Stimulated activated CD4-positive, alpha-beta T cell treated with anti-CD3 and anti-CD28 coated beads, TNF-alpha, amount 100 ng/mL, for 4 hours (primary cell): ENCODE measurements around the gene URM1.

ENCODE experiments used
- DNase-seq, 3 experiments: peaks; one replicate each; pipeline ENCODE4 v3.0.0-alpha.2; 2020; ENCODE audit warnings: low read depth in 3 of 3

Gene URM1

GRCh38 chr9:128385496-128386460 is 14.6 kb downstream of the URM1 start:
- DNase-seq: no peak

GRCh38 chr9:128388150-128388549 is 17.0 kb downstream of the URM1 start:
- no peak for DNase-seq

GRCh38 chr9:128389395-128390149 is 18.4 kb downstream of the URM1 start:
- DNase-seq: no peak

GRCh38 chr9:128390150-128390812 is 19.1 kb downstream of the URM1 start:
- DNase-seq: no peak

- DNase-seq: no peak
Observed at GRCh38 chr9:128390813-128391711, 19.9 kb downstream of the URM1 start.

- DNase-seq: no peak
Observed at GRCh38 chr9:128391956-128392301, 20.8 kb downstream of the URM1 start.

- no peak for DNase-seq
Observed at GRCh38 chr9:128392302-128393144, 21.3 kb downstream of the URM1 start.

GRCh38 chr9:128393145-128393775 is 22.1 kb downstream of the URM1 start:
- no peak for DNase-seq

GRCh38 chr9:128393970-128394369 is 22.8 kb downstream of the URM1 start:
- DNase-seq: no peak

- DNase-seq: no peak
Observed at GRCh38 chr9:128394379-128395168, 23.4 kb downstream of the URM1 start.

- DNase-seq: no peak
Observed at GRCh38 chr9:128396970-128397613, 25.9 kb downstream of the URM1 start.

GRCh38 chr9:128397831-128398230 is 26.7 kb downstream of the URM1 start:
- DNase-seq: no peak

- DNase-seq: no peak
Observed at GRCh38 chr9:128399861-128400260, 28.7 kb downstream of the URM1 start.

- DNase-seq: no peak
Observed at GRCh38 chr9:128404560-128404959, 33.4 kb downstream of the URM1 start.

- no peak for DNase-seq
Observed at GRCh38 chr9:128405077-128405779, 34.1 kb downstream of the URM1 start.

GRCh38 chr9:128405780-128406171 is 34.6 kb downstream of the URM1 start:
- no peak for DNase-seq

GRCh38 chr9:128406848-128407391 is 35.7 kb downstream of the URM1 start:
- DNase-seq: no peak

GRCh38 chr9:128408963-128409431 is 37.8 kb downstream of the URM1 start:
- no peak for DNase-seq
